ENCODE results near the gene CPT2.
"Not testable (repeated sequence)": the region's sequence is repeated elsewhere in the genome, so short reads cannot be mapped to it uniquely, and the experiment has no call there.

CPT2 gene

GRCh38 chr1:53182111-53182593 is 14.5 kb upstream of the CPT2 start:
- DNase-seq (ENCODE audit: low read depth in 2 of 2, low spot score in 1 of 2) = peak; percentile 48 to 71

- no peak for DNase-seq (ENCODE audit: low read depth in 2 of 2, low spot score in 1 of 2)
Measured at GRCh38 chr1:53182716-53183094, 13.9 kb upstream of the CPT2 start.

GRCh38 chr1:53183095-53183990 is 13.3 kb upstream of the CPT2 start:
- DNase-seq (ENCODE audit: low read depth in 2 of 2, low spot score in 1 of 2) = no peak

- not testable (repeated sequence) for DNase-seq (ENCODE audit: low read depth in 2 of 2, low spot score in 1 of 2)
Measured at GRCh38 chr1:53185955-53186297, 10.7 kb upstream of the CPT2 start.

- no peak for DNase-seq (ENCODE audit: low read depth in 2 of 2, low spot score in 1 of 2)
Measured at GRCh38 chr1:53186533-53186932, 10.1 kb upstream of the CPT2 start.

GRCh38 chr1:53187401-53187800 is 9.2 kb upstream of the CPT2 start:
- DNase-seq (ENCODE audit: low read depth in 2 of 2, low spot score in 1 of 2) = no peak

- DNase-seq (ENCODE audit: low read depth in 2 of 2, low spot score in 1 of 2) = no peak
Measured at GRCh38 chr1:53188099-53188498, 8.5 kb upstream of the CPT2 start.

- no peak for DNase-seq (ENCODE audit: low read depth in 2 of 2, low spot score in 1 of 2)
Measured at GRCh38 chr1:53189061-53189460, 7.6 kb upstream of the CPT2 start.

- DNase-seq (ENCODE audit: low read depth in 2 of 2, low spot score in 1 of 2) = no peak
Measured at GRCh38 chr1:53190210-53190611, 6.4 kb upstream of the CPT2 start.

- DNase-seq (ENCODE audit: low read depth in 2 of 2, low spot score in 1 of 2) = no peak
Measured at GRCh38 chr1:53195246-53196016, 1.2 kb upstream of the CPT2 start.

GRCh38 chr1:53196017-53196484 is 573 bp upstream of the CPT2 start:
- no peak for DNase-seq (ENCODE audit: low read depth in 2 of 2, low spot score in 1 of 2)

GRCh38 chr1:53197291-53198200 is 922 bp downstream of the CPT2 start:
- no peak for DNase-seq (ENCODE audit: low read depth in 2 of 2, low spot score in 1 of 2)

- DNase-seq (ENCODE audit: low read depth in 2 of 2, low spot score in 1 of 2) = no peak
Measured at GRCh38 chr1:53198241-53198651, 1.6 kb downstream of the CPT2 start.

- no peak for DNase-seq (ENCODE audit: low read depth in 2 of 2, low spot score in 1 of 2)
Measured at GRCh38 chr1:53203466-53203865, 6.8 kb downstream of the CPT2 start.

- DNase-seq (ENCODE audit: low read depth in 2 of 2, low spot score in 1 of 2) = not testable (repeated sequence)
Measured at GRCh38 chr1:53205496-53205895, 8.9 kb downstream of the CPT2 start.

GRCh38 chr1:53206083-53206685 is 9.6 kb downstream of the CPT2 start:
- DNase-seq (ENCODE audit: low read depth in 2 of 2, low spot score in 1 of 2) = not testable (repeated sequence)

GRCh38 chr1:53206735-53207379 is 10.2 kb downstream of the CPT2 start:
- no peak for DNase-seq (ENCODE audit: low read depth in 2 of 2, low spot score in 1 of 2)

- DNase-seq (ENCODE audit: low read depth in 2 of 2, low spot score in 1 of 2) = no peak
Measured at GRCh38 chr1:53207726-53208125, 11.1 kb downstream of the CPT2 start.

- DNase-seq (ENCODE audit: low read depth in 2 of 2, low spot score in 1 of 2) = no peak
Measured at GRCh38 chr1:53210352-53210751, 13.7 kb downstream of the CPT2 start.

GRCh38 chr1:53210954-53211353 is 14.3 kb downstream of the CPT2 start:
- DNase-seq (ENCODE audit: low read depth in 2 of 2, low spot score in 1 of 2) = no peak
